ENCODE measurements around the gene TUBB.

- TF ChIP-seq CTCF (IDR thresholded peaks at IDR 0.05; ENCODE audit: low read depth, low read length) (peak; percentile 20), POLR2A (IDR thresholded peaks at IDR 0.05; ENCODE audit: extremely low read depth, insufficient read length) (no peak)
These were observed 34.8 kb upstream of the TUBB start for GRCh38 chr6:30685157-30686008.
